Sigmoid colon (tissue), 7 donors: ENCODE measurements around the gene TP73. TPM values are rescaled to one million over a fixed set of nuclear protein-coding genes. Genes with fewer than 3 reads are reported as not detected.

Source experiments
- DNase-seq: peaks from one replicate; pipeline ENCODE4 v3.0.0-alpha.2; 2019
- H3K27ac ChIP-seq, 4 donors: fragments of 200-600 bp; sonication (generic); one replicate each; pipeline ENCODE4 v1.5.1; 2016 to 2019; ENCODE audit warnings: mild to moderate bottlenecking in 1 of 4
- H3K27me3 ChIP-seq, 3 donors: fragments of 200-600 bp; sonication (generic); one replicate each; pipeline ENCODE4 v1.5.1; 2019; ENCODE audit warnings: mild to moderate bottlenecking in 1 of 3
- H3K36me3 ChIP-seq, 4 donors: fragments of 200-600 bp; sonication (generic); one replicate each; pipeline ENCODE4 v1.5.1; 2016 to 2019
- H3K4me1 ChIP-seq, 4 donors: fragments of 200-600 bp; sonication (generic); one replicate each; pipeline ENCODE4 v1.5.1; 2017 to 2019
- H3K4me3 ChIP-seq, 4 donors: fragments of 200-600 bp; sonication (generic); one replicate each; pipeline ENCODE4 v1.5.1; 2017 to 2019; ENCODE audit warnings: mild to moderate bottlenecking in 2 of 4, moderate library complexity in 1 of 4
- H3K9me3 ChIP-seq, 4 donors: fragments of 200-600 bp in 3 of 4; sonication (generic) in 3 of 4; one replicate each; pipeline versions ENCODE4 v1.5.1 to v1.6.1; 2013 to 2019
- EP300 ChIP-seq, 4 donors: sonication (generic); formaldehyde crosslinking; IDR thresholded peaks; one replicate each; pipeline ENCODE4 v1.6.1; 2017; ENCODE audit warnings: antibody characterized with exemption in 4 of 4
- POLR2A ChIP-seq, 2 donors: fragments of 450-650 bp; IDR thresholded peaks; one replicate each; pipeline ENCODE4 v1.6.1; 2016; ENCODE audit warnings: antibody characterized with exemption in 2 of 2, mild to moderate bottlenecking in 2 of 2, moderate library complexity in 2 of 2
- POLR2AphosphoS5 ChIP-seq, 4 donors: sonication (generic); formaldehyde crosslinking; IDR thresholded peaks; one replicate each; pipeline ENCODE4 v1.6.1; 2017; ENCODE audit warnings: antibody characterized with exemption in 4 of 4
- WGBS, 2 donors: extraction: QIAGEN DNeasy Blood & Tissue Kit; methylation state at CpG; one replicate each; pipeline ENCODE4 v1.1.7; 2013; 5-methylcytosine and 5-hydroxymethylcytosine counted together
- intact Hi-C: fragments of 100-400 bp; cut with DNase I; formaldehyde crosslinking; loops from one replicate; pipeline ENCODE4 v1.15.1; 2023
- polyA plus RNA-seq, 3 donors: library from polyadenylated mRNA; stranded (reverse); fragments of 200-250 nt; gene quantifications; one replicate each; pipeline ENCODE4 v1.2.3, GENCODE V29; 2013
- total RNA-seq, 4 donors: library from RNA; depleted of rRNA; stranded (reverse); fragments of >200 nt; gene quantifications; one replicate each; pipeline ENCODE4 v1.1.0, GENCODE V29; 2016
- TF ChIP-seq, protein P1 (sequence below), 4 experiments: fragments of 450-650 bp in 3 of 4; fragments of 200-600 bp in 1 of 4; IDR thresholded peaks; one replicate each; pipeline ENCODE4 v1.5.1; 2016 to 2019; ENCODE audit warnings: antibody characterized with exemption in 4 of 4, mild to moderate bottlenecking in 3 of 4, moderate library complexity in 2 of 4
- donor health status: healthy with polysubstance abuse.
- donor health status: Bipolar disorder and iron deficiency.
- donor health status: healthy.

The TP73 gene
- total and polyA plus RNA-seq, 7 donors = 0.22 to 0.69 TPM; not detected in 5

DNA sequence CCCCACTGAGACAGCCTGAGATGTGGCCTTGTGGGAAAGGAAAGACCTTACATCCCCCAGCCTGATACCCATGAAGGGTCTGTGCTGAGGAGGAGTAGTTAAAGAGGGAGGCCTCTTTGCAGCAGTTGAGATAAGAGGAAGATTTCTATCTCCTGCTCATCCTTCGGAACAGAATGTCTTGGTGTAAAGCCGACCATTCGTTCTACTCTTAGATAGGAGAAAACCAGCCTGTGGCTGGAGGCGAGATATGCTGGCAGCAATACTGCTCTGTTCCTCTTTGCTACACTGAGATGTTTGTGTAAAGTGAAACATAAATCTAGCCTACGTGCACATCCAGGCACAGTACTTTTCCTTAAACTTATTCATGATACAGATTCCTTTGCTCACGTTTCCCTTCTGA is 98.4 kb downstream of the TP73 start:
- no peak for DNase-seq
- intact Hi-C loops = no loop called here
- no peaks in the 10 kb centered on the region for H3K36me3 ChIP-seq
- no peak overlapping the region for H3K4me3 ChIP-seq
- no peak overlapping the region for H3K27ac ChIP-seq
- peaks cover 0 to 21% (median 18%) of the 10 kb centered on the region in 4 donors for H3K4me1 ChIP-seq
- no peaks in the 10 kb centered on the region for H3K9me3 ChIP-seq
- 43 to 59% methylated on average over 6 of the region's 6 CpGs for WGBS, 2 donors
- H3K27me3 ChIP-seq = peaks cover 0 to 32% (median 12%) of the 10 kb centered on the region in 3 donors
- TF ChIP-seq, protein P1, sequence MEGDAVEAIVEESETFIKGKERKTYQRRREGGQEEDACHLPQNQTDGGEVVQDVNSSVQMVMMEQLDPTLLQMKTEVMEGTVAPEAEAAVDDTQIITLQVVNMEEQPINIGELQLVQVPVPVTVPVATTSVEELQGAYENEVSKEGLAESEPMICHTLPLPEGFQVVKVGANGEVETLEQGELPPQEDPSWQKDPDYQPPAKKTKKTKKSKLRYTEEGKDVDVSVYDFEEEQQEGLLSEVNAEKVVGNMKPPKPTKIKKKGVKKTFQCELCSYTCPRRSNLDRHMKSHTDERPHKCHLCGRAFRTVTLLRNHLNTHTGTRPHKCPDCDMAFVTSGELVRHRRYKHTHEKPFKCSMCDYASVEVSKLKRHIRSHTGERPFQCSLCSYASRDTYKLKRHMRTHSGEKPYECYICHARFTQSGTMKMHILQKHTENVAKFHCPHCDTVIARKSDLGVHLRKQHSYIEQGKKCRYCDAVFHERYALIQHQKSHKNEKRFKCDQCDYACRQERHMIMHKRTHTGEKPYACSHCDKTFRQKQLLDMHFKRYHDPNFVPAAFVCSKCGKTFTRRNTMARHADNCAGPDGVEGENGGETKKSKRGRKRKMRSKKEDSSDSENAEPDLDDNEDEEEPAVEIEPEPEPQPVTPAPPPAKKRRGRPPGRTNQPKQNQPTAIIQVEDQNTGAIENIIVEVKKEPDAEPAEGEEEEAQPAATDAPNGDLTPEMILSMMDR (IDR thresholded peaks at IDR 0.05) = no peak
- no peak for TF ChIP-seq EP300 (IDR thresholded peaks at IDR 0.05)
- TF ChIP-seq POLR2A (IDR thresholded peaks at IDR 0.05) = no peak
- TF ChIP-seq POLR2AphosphoS5 (IDR thresholded peaks at IDR 0.05) = no peak

DNA sequence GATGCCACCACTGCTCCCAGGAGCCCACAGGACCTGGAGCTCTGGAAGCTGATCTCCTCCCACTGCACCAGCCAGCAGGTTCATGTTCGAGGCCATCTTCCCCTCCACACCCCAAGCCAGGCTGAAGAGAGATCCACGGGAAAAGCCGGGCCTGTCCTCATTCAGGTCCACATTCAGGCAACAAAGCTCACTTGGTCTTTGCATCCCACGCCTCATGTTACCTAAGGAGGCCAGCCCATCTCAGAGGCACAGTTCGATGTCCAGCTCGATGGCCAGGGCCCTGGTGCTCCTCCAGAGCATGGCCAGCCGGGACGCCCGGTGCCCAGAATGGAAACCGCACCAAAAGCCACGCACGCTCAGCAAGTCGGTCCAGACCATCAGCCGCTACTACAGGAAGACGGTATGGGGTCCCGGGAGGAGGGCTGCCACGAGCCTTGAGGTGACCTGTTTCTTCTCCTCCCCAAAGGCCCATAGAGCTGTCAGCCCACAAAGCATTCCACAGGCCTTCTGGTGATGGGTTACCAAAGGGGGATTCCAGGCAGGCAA is 100.2 kb downstream of the TP73 start, which contains the start of gene CCDC27:
Gene CCDC27 (plus strand): TSS at position 51 of the 546 bp plus-strand sequence. CDS start 32 bp downstream, at position 83.
- intact Hi-C loops = no loop called here

GRCh38 chr1:3753656-3754454 is 101.5 kb downstream of the TP73 start:
- H3K4me1 ChIP-seq = no peaks in the 10 kb centered on the region
- no peak overlapping the region for H3K27ac ChIP-seq
- H3K36me3 ChIP-seq = no peaks in the 10 kb centered on the region
- intact Hi-C loops = no loop called here
- TF ChIP-seq POLR2A (IDR thresholded peaks at IDR 0.05) = no peak
- no peak for TF ChIP-seq POLR2AphosphoS5 (IDR thresholded peaks at IDR 0.05)
- TF ChIP-seq EP300 (IDR thresholded peaks at IDR 0.05) = no peak
- TF ChIP-seq, protein P1 (IDR thresholded peaks at IDR 0.05) = no peak
- H3K27me3 ChIP-seq = peaks cover 0 to 41% (median 12%) of the 10 kb centered on the region in 3 donors
- H3K4me3 ChIP-seq = no peak overlapping the region
- no peak for DNase-seq
- H3K9me3 ChIP-seq = no peaks in the 10 kb centered on the region
- WGBS, 2 donors = 87 to 90% methylated on average over 20 of the region's 20 CpGs

More for the DNA sequence above, 100.2 kb downstream of the TP73 start, which contains the start of gene CCDC27:
- Histone ChIP-seq H3K4me3 (no peak within 1 kb of the TSS), H3K36me3 (no peaks in the 10 kb centered on the region), H3K4me1 (peaks cover 0 to 7% (median 6%) of the 10 kb centered on the region in 4 donors), H3K27ac (no peak within 1 kb of the TSS), H3K27me3 (peaks cover 0 to 41% (median 12%) of the 10 kb centered on the region in 3 donors), H3K9me3 (no peaks in the 10 kb centered on the region)
- WGBS, 2 donors = 89 to 90% methylated on average over 17 of the region's 17 CpGs
- no peak for TF ChIP-seq EP300 (IDR thresholded peaks at IDR 0.05)
- TF ChIP-seq POLR2A (IDR thresholded peaks at IDR 0.05) = no peak
- TF ChIP-seq, protein P1 (IDR thresholded peaks at IDR 0.05) = no peak
- no peak for TF ChIP-seq POLR2AphosphoS5 (IDR thresholded peaks at IDR 0.05)
- no peak for DNase-seq

- TF ChIP-seq, protein P1 (IDR thresholded peaks at IDR 0.05) = no peak
- no peak for TF ChIP-seq POLR2A (IDR thresholded peaks at IDR 0.05)
- TF ChIP-seq EP300 (IDR thresholded peaks at IDR 0.05) = no peak
- no peak for TF ChIP-seq POLR2AphosphoS5 (IDR thresholded peaks at IDR 0.05)
- Histone ChIP-seq H3K4me3 (no peak overlapping the region), H3K4me1 (no peaks in the 10 kb centered on the region), H3K27me3 (peaks cover 0 to 53% (median 12%) of the 10 kb centered on the region in 3 donors), H3K27ac (no peak overlapping the region), H3K9me3 (no peaks in the 10 kb centered on the region), H3K36me3 (no peaks in the 10 kb centered on the region)
- no peak for DNase-seq
- WGBS, 2 donors = 84 to 87% methylated on average over 21 of the region's 21 CpGs
- intact Hi-C loops = no loop called here
These were observed 104.1 kb downstream of the TP73 start for GRCh38 chr1:3756394-3756793.
